NCI-H1436 (cell line): Measurements from ENCODE around the gene COL8A1.

Experiments
- DNase-seq: peaks from one replicate; lab custom pipeline; 2025; lab: John Stamatoyannopoulos, UW

The COL8A1 gene

DNA sequence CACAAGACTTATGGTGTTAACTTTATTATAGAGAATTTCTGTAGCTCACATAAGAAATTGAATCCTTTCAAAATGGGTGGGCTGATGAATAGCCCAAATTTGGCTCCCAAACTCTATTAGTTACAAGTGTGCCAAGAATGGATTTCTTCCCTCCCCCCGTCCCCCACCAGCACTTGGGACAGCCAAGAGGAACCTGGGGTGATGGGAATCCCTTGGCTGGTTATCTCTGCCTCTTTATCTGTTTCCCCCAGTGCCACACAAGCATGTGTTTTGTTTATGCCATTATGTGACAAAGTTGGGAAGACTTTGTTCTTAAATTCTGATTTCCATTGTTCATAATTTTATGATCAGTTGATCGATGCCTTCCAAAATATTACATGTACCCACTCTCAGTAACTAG, 207.6 kb downstream of the COL8A1 start:
- no peak for DNase-seq

DNA sequence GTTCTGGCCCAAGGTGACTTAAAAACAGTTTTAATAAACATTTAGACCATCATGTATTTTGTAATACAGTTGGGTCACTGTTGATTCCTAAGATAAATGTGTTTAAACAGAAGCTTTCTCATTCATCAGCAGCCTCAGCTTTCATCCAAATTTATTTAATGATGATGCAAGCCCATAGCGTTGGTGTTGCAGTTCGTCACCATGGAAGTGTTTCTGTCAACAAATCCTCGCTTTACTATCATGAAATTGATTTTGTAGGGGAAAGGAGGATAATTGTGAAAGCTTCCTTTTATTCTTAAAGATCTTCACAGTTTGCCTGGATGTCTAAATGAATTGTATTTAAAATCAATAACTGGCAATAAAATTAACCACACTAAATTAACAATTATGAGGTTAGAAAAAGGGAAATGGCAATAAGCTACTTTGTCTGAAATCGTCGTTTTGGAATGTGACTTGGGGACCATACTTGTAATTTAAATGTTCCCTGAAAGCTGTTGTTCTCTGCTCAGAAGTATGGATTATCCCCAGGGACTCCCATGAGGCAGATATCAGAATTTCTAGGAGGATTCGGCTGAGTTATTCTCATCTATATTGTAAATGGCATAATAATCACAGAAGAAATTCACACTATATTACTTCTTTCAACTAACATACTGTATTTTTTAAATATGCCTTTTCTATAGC, 208.2 kb downstream of the COL8A1 start:
- DNase-seq, result peak; percentile 26

- DNase-seq, result no peak
Observed at GRCh38 chr3:99848433-99848832, 210.0 kb downstream of the COL8A1 start.
